ENCODE measurements around the gene NCBP3. TPM values are rescaled to one million over a fixed set of nuclear protein-coding genes. Genes with fewer than 3 reads are reported as not detected.

Gene NCBP3
- total RNA-seq, 1 donor from 2014 or later: 57.2 TPM

DNA sequence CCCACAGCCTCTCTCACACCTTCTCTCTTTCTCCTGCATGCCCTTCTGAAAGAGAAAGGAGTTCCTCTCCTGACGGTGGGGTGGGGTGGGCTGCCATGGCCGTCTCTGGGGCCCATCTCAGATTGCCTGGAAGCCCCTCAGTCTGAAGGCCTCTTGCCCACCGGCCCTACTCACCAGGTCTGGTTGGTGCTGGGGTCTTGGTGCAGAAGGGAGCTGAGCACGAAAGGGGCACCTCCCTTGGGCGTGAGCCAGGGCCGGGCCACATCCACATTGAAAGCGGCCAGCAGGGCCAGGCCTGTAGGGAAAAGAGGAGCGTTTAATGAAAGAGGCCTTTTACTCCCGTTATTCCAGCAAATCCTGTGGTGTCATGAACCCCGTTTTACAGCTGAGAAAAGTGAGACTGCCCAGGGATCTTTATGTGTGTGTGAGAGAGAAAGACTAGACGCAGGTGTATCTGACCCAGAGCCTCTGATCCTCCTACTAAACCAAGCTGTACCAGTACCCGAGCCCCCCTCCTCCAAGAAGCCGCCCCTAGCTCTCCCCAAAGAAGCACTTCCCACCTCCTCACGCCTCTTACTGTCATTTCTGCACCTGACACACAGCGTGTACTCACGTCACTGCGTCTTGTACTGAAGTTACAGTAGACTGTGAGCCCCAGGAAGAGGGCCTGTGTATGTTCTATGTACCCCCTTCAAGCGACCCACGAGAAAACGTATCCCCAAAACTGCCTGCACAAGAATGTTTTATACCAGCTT, 68.5 kb downstream of the NCBP3 start:
- Mint-ChIP-seq H3K9me3 (no peaks in the 10 kb centered on the region), H3K27ac (no peak overlapping the region), H3K36me3 (ENCODE audit: low read depth) (no peaks in the 10 kb centered on the region), H3K4me1 (ENCODE audit: low read depth) (no peaks in the 10 kb centered on the region), H3K4me3 (ENCODE audit: low read depth) (no peak overlapping the region), H3K27me3 (ENCODE audit: low read depth) (peaks cover 2% of the 10 kb centered on the region)
- DNase-seq (ENCODE audit: low spot score): no peak
- intact Hi-C loops (cut with micrococcal nuclease): no loop called here

DNA sequence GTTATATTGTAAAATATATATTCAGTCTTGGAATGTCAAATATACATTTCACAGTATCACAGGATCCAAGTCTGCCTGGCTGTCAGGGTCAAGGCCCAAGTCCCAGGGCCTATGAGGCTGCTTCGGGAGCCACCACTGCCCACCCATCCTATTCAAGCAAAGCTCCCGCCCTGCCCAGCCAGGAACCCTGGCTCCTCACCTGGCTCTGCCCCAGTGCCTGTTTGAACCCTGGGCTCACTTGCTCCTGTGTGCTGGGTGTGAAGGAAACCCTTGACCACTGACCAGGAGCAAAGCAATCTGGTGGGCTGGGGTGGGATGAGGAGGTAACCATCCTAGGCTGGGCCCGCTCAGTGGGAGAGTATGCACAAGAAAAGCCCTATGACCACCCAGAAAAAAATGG, 72.1 kb downstream of the NCBP3 start:
- Mint-ChIP-seq H3K4me3 (ENCODE audit: low read depth) (no peak overlapping the region), H3K4me1 (ENCODE audit: low read depth) (peaks cover 16% of the 10 kb centered on the region), H3K9me3 (no peaks in the 10 kb centered on the region), H3K27me3 (ENCODE audit: low read depth) (peaks cover 2% of the 10 kb centered on the region), H3K36me3 (ENCODE audit: low read depth) (no peaks in the 10 kb centered on the region), H3K27ac (no peak overlapping the region)
- intact Hi-C loops (cut with micrococcal nuclease): no loop called here
- no peak for DNase-seq (ENCODE audit: low spot score)

- H3K27me3 Mint-ChIP-seq (ENCODE audit: low read depth): peaks cover 2% of the 10 kb centered on the region
- no peak overlapping the region for H3K27ac Mint-ChIP-seq
- no peaks in the 10 kb centered on the region for H3K9me3 Mint-ChIP-seq
- DNase-seq (ENCODE audit: low spot score): no peak
- intact Hi-C loops (cut with micrococcal nuclease): no loop called here
- no peak overlapping the region for H3K4me3 Mint-ChIP-seq (ENCODE audit: low read depth)
- no peaks in the 10 kb centered on the region for H3K36me3 Mint-ChIP-seq (ENCODE audit: low read depth)
- H3K4me1 Mint-ChIP-seq (ENCODE audit: low read depth): peaks cover 19% of the 10 kb centered on the region
Observed at GRCh38 chr17:3773511-3773910, 72.5 kb downstream of the NCBP3 start.

DNA sequence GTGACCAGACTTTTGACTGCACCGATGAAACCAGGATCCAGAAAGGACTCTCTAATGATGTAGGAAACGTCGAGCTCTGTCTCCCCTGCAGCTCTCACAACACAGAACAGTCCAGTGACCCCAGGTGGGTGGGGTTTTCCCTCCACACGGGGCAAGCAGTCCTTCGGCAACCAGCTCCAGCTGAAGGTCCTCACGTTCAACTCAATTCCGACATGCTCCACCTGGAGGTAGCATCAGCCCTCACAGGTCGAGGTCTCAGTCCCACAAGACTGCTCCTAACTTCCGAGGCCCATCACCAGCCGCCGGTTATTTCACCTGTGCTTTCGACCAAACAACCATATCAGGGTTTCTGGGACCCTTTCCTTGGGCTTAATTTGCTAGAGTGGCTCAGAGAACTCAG, 73.3 kb downstream of the NCBP3 start:
- DNase-seq (ENCODE audit: low spot score): no peak
- H3K27ac Mint-ChIP-seq: no peak overlapping the region
- no peak overlapping the region for H3K4me3 Mint-ChIP-seq (ENCODE audit: low read depth)
- peaks cover under 1% of the 10 kb centered on the region for H3K36me3 Mint-ChIP-seq (ENCODE audit: low read depth)
- H3K9me3 Mint-ChIP-seq: no peaks in the 10 kb centered on the region
- intact Hi-C loops (cut with micrococcal nuclease): no loop called here
- H3K4me1 Mint-ChIP-seq (ENCODE audit: low read depth): peaks cover 20% of the 10 kb centered on the region
- H3K27me3 Mint-ChIP-seq (ENCODE audit: low read depth): peaks cover under 1% of the 10 kb centered on the region

DNA sequence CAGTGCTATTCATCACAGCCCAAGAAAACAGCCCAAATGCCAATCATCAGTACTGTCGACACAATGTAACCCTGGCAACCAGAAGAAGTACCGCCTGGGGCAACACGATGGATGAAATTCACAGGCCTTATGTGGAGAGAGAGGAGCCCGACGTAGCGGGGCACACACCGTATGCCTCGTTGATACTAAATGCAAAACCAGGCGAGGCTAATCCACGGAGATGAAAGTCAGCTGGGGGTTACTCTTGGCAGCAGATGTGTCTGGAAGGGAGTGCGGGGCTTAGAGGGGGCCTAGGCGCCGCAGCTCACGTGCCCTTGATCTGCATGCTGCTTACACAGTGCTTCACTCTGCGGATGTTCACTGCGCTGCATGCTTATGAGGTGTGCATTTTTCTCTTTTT, 74.9 kb downstream of the NCBP3 start:
- intact Hi-C loops (cut with micrococcal nuclease): no loop called here
- DNase-seq (ENCODE audit: low spot score): no peak
- peaks cover 9% of the 10 kb centered on the region for H3K36me3 Mint-ChIP-seq (ENCODE audit: low read depth)
- H3K4me1 Mint-ChIP-seq (ENCODE audit: low read depth): peaks cover 28% of the 10 kb centered on the region
- H3K27me3 Mint-ChIP-seq (ENCODE audit: low read depth): no peaks in the 10 kb centered on the region
- no peak overlapping the region for H3K27ac Mint-ChIP-seq
- H3K9me3 Mint-ChIP-seq: peaks cover 7% of the 10 kb centered on the region
- H3K4me3 Mint-ChIP-seq (ENCODE audit: low read depth): no peak overlapping the region

DNA sequence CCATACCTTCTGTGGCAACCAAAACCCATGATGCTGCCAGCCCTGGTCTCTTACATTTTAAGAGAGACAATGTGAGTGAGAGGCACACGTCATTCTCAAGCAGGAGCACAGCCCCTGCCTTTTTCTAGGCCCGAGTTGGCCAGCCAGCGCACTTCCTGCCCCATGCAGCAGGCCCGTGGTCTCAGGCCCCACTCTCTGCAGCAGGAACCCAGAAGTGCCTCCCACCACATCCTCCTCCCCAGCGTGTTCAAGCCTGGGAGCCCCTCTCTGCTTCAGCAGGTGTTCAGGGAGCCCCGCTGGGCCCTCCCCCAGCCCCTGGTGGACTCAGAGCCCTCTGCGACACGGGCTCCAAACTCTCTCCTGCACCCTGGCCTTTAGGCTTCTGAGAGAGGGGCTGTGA, 75.6 kb downstream of the NCBP3 start:
- peak overlapping the region; percentile 47 for H3K27ac Mint-ChIP-seq
- H3K4me3 Mint-ChIP-seq (ENCODE audit: low read depth): no peak overlapping the region
- H3K9me3 Mint-ChIP-seq: peaks cover 7% of the 10 kb centered on the region
- no peak for DNase-seq (ENCODE audit: low spot score)
- no peaks in the 10 kb centered on the region for H3K27me3 Mint-ChIP-seq (ENCODE audit: low read depth)
- H3K36me3 Mint-ChIP-seq (ENCODE audit: low read depth): peaks cover 9% of the 10 kb centered on the region
- peaks cover 35% of the 10 kb centered on the region for H3K4me1 Mint-ChIP-seq (ENCODE audit: low read depth)
- intact Hi-C loops (cut with micrococcal nuclease): no loop called here

GRCh38 chr17:3768769-3769168, 77.3 kb downstream of the NCBP3 start:
- Mint-ChIP-seq H3K4me3 (ENCODE audit: low read depth) (no peak overlapping the region), H3K9me3 (peaks cover 7% of the 10 kb centered on the region), H3K4me1 (ENCODE audit: low read depth) (peaks cover 46% of the 10 kb centered on the region), H3K27ac (no peak overlapping the region), H3K36me3 (ENCODE audit: low read depth) (peaks cover 9% of the 10 kb centered on the region), H3K27me3 (ENCODE audit: low read depth) (no peaks in the 10 kb centered on the region)
- intact Hi-C loops (cut with micrococcal nuclease): no loop called here
- DNase-seq (ENCODE audit: low spot score): no peak

DNA sequence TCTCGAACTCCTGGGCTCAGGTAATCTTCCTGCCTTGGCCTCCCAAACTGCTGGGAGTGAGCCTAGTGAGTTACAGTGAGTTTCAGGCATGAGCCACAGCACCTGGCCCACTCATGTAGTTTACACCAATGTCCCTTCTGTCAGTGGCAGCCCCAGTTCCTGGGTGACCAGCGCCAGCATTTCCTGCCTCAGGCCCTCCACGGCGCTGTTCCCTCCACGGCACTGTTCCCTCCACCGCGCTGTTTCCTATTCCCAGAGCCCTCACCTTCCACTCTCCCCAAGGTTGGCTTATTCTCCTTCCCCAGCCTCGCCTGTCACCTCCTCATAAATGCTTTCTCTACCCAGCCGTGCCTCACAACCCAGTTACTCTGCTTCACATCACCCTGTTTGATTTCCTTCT, 77.7 kb downstream of the NCBP3 start:
- H3K36me3 Mint-ChIP-seq (ENCODE audit: low read depth): peaks cover 9% of the 10 kb centered on the region
- no peak for DNase-seq (ENCODE audit: low spot score)
- no peak overlapping the region for H3K27ac Mint-ChIP-seq
- intact Hi-C loops (cut with micrococcal nuclease): no loop called here
- peaks cover 50% of the 10 kb centered on the region for H3K4me1 Mint-ChIP-seq (ENCODE audit: low read depth)
- H3K9me3 Mint-ChIP-seq: peaks cover 7% of the 10 kb centered on the region
- no peaks in the 10 kb centered on the region for H3K27me3 Mint-ChIP-seq (ENCODE audit: low read depth)
- H3K4me3 Mint-ChIP-seq (ENCODE audit: low read depth): no peak overlapping the region

DNA sequence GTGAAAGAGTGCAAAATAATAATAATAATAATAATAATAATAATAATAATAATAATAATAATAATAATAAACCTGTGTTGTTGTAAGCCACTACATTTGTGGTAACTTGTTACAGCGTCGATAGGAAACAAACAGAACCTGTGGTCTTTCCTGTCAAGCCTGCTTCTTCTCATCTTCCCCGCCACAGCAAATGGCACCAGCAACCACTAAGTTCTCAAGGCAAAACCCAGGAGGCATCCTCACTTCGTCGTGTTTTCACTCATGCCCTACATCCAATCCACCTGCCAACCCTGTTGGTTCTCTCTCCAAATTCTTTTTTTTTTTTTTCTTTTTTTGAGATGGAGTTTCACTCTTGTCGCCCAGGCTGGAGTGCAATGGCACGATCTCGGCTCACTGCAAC, 79.3 kb downstream of the NCBP3 start:
- no peak for DNase-seq (ENCODE audit: low spot score)
- Mint-ChIP-seq H3K27ac (peak overlapping the region; percentile 36), H3K27me3 (ENCODE audit: low read depth) (no peaks in the 10 kb centered on the region), H3K9me3 (peaks cover 7% of the 10 kb centered on the region), H3K4me1 (ENCODE audit: low read depth) (peaks cover 56% of the 10 kb centered on the region), H3K4me3 (ENCODE audit: low read depth) (no peak overlapping the region), H3K36me3 (ENCODE audit: low read depth) (peaks cover 9% of the 10 kb centered on the region)
- intact Hi-C loops (cut with micrococcal nuclease): no loop called here

GRCh38 chr17:3765981-3766380, 80.1 kb downstream of the NCBP3 start:
- H3K4me1 Mint-ChIP-seq (ENCODE audit: low read depth): peaks cover 53% of the 10 kb centered on the region
- H3K36me3 Mint-ChIP-seq (ENCODE audit: low read depth): peaks cover 14% of the 10 kb centered on the region
- peaks cover 9% of the 10 kb centered on the region for H3K9me3 Mint-ChIP-seq
- no peak for DNase-seq (ENCODE audit: low spot score)
- H3K4me3 Mint-ChIP-seq (ENCODE audit: low read depth): no peak overlapping the region
- intact Hi-C loops (cut with micrococcal nuclease): loop anchor here (1.0 kb wide), 2 partner anchors 25 to 30 kb away; no protein-coding TSS in a partner anchor
- H3K27ac Mint-ChIP-seq: peak overlapping the region; percentile 91
- no peaks in the 10 kb centered on the region for H3K27me3 Mint-ChIP-seq (ENCODE audit: low read depth)

GRCh38 chr17:3763777-3764170, 82.3 kb downstream of the NCBP3 start:
- Mint-ChIP-seq H3K27ac (peak overlapping the region; percentile 91), H3K4me1 (ENCODE audit: low read depth) (peaks cover 44% of the 10 kb centered on the region), H3K4me3 (ENCODE audit: low read depth) (peak overlapping the region; percentile 64), H3K9me3 (peaks cover 22% of the 10 kb centered on the region), H3K36me3 (ENCODE audit: low read depth) (peaks cover 31% of the 10 kb centered on the region), H3K27me3 (ENCODE audit: low read depth) (no peaks in the 10 kb centered on the region)
- DNase-seq (ENCODE audit: low spot score): no peak
- intact Hi-C loops (cut with micrococcal nuclease): loop anchor here (1.0 kb wide), 1 partner anchor 52 kb away; no protein-coding TSS in a partner anchor

DNA sequence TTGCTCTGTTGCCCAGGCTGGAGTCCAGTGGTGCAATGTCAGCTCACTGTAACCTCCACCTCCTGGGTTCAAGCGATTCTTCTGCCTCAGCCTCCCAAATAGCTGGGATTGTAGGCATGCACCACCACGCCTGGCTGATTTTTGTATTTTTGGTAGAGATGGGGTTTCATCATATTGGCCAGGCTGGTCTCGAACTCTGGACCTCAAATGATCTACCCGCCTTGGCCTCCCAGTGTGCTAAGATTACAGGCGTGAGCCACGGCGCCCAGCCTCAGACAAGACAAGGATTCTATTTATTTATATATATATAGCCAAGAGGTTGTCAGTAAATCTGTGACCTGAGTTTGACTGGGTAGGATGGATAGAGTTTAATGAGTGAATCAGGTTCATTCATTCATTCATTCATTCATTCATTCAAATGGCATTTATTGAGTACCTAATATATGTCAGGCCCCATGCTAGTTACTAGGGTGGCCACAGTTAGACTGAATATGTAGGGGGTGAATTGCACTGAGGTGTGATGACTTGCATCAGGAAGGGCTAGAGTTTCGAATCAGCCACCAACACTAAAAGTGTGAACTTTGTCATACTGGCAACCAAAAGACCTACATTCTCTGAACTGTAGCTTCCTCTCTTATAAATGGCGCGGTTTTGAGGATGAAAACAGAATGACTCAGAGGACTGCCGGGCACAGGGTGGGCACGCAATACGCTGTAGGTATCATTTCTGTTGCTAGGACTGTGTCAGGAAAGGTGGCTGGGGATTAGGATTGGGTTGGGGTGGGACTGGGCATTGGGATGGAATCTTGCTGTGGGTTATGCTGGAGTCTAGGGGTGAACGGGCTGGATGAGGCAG, 82.9 kb downstream of the NCBP3 start:
- Mint-ChIP-seq H3K4me3 (ENCODE audit: low read depth) (peak overlapping the region; percentile 64), H3K27ac (peak overlapping the region; percentile 91), H3K36me3 (ENCODE audit: low read depth) (peaks cover 31% of the 10 kb centered on the region), H3K9me3 (peaks cover 22% of the 10 kb centered on the region), H3K27me3 (ENCODE audit: low read depth) (no peaks in the 10 kb centered on the region), H3K4me1 (ENCODE audit: low read depth) (peaks cover 42% of the 10 kb centered on the region)
- intact Hi-C loops (cut with micrococcal nuclease): loop anchor here (1.0 kb wide), 1 partner anchor 52 kb away; no protein-coding TSS in a partner anchor
- peak; percentile 24 for DNase-seq (ENCODE audit: low spot score)

DNA sequence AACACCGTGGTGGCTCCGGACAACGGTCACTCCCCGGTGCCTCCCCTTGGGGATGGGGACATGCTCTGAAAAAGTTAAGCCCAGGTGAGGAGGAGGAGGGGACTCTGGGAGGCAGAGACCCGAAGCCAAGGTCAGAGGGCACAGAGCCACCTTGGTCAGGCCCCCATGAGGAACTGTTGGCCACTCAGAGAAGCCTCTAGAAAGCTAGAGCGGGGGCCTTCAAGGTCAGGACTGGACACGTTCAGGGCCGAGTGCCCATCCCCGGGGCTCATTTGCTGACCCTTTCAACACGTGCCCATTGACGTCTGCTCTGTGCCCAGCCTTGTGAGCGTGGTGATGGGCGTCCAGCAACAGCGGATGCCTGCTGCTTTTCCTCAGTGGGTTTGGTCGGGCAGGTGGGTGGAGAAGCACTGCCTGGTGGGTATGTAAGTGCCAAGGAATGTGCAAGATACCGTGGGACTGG, 84.1 kb downstream of the NCBP3 start:
- DNase-seq (ENCODE audit: low spot score): no peak
- Mint-ChIP-seq H3K4me1 (ENCODE audit: low read depth) (peaks cover 39% of the 10 kb centered on the region), H3K36me3 (ENCODE audit: low read depth) (peaks cover 25% of the 10 kb centered on the region), H3K27ac (no peak overlapping the region), H3K4me3 (ENCODE audit: low read depth) (no peak overlapping the region), H3K9me3 (peaks cover 18% of the 10 kb centered on the region), H3K27me3 (ENCODE audit: low read depth) (no peaks in the 10 kb centered on the region)
- intact Hi-C loops (cut with micrococcal nuclease): no loop called here
